GM12865 (cell line): ENCODE results near the gene KAT2A.
A peak's percentile ranks its signal among the peaks of the same experiment; 100 is the strongest.

Experiments used
- DNase-seq: peaks from one replicate; pipeline ENCODE4 v3.0.0; 2010; ENCODE audit warnings: low read depth
- H3K4me3 ChIP-seq: 2 replicates; pipeline ENCODE4 v1.5.1; 2011; ENCODE audit warnings: mild to moderate bottlenecking, low read depth, low read length, control low read depth
- TF ChIP-seq, protein P1 (sequence below): IDR thresholded peaks from 2 replicates; pipeline ENCODE4 v1.5.1; 2011; ENCODE audit warnings: low read length, control low read depth, low read depth, inconsistent platforms; ENCODE audit not compliant: insufficient read depth; ENCODE audit errors: missing control alignments

Gene KAT2A

DNA sequence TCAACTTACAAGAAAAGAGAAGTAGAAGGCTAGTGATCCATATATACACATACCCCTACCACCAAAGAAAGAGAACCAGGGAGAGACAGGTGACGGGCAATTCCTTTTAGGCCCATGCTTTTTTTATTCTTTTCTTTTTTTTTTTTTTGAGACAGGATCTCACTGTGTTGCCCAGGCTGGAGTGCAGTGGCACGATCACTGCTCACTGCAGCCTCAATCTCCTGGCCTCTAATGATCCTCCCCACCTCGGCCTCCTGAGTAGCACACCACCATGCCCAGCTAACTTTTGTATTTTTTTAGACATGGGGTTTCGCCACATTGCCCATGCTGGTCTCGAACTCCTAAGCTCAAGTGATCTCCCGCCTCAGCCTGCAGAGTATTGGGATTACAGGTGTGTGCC lies 6.2 kb upstream of the KAT2A start:
- no peak overlapping the region for H3K4me3 ChIP-seq
- TF ChIP-seq, protein P1, sequence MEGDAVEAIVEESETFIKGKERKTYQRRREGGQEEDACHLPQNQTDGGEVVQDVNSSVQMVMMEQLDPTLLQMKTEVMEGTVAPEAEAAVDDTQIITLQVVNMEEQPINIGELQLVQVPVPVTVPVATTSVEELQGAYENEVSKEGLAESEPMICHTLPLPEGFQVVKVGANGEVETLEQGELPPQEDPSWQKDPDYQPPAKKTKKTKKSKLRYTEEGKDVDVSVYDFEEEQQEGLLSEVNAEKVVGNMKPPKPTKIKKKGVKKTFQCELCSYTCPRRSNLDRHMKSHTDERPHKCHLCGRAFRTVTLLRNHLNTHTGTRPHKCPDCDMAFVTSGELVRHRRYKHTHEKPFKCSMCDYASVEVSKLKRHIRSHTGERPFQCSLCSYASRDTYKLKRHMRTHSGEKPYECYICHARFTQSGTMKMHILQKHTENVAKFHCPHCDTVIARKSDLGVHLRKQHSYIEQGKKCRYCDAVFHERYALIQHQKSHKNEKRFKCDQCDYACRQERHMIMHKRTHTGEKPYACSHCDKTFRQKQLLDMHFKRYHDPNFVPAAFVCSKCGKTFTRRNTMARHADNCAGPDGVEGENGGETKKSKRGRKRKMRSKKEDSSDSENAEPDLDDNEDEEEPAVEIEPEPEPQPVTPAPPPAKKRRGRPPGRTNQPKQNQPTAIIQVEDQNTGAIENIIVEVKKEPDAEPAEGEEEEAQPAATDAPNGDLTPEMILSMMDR, result no peak
- DNase-seq, result no peak

DNA sequence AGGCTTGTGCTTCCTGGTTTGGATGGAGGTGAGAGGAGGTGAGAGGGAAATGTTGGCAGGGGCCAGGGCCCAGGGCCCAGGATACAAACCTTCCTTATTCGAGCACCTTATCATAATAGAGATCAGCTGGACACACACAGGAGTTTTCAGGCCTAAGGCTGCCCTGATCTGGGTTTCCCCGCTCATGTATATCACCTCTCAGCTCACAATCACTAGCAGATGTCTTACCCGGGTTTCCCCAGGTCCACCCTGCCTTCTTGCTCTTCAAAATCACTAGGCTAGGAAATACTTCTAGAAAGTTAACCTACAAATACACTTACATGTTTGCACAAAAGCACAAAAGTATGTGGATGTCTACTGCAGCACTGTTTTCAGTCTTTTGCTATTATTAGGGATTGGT lies 5.7 kb upstream of the KAT2A start:
- H3K4me3 ChIP-seq, result no peak overlapping the region
- TF ChIP-seq, protein P1, result no peak
- no peak for DNase-seq

DNA sequence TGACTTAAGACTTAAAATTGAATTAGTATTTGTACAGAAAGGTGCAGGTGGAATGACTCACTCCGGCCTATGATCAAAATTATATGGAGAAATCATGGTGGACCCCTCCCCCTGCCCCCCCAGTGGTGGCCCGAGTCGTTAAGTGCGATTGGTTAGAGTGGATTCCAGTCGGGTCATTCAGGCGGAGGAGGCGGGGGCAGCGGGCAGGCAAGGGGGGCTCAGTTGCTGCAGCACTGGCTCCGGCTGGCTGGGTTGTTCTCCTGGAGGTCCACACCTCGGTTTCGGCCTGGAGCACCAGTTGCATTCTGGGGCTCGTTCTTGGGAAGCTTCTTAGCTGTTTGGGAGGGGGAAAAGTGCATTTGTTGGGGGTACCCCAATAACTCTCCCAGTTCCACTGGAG lies 4.4 kb upstream of the KAT2A start:
- no peak for DNase-seq
- TF ChIP-seq, protein P1, result no peak
- no peak overlapping the region for H3K4me3 ChIP-seq

DNA sequence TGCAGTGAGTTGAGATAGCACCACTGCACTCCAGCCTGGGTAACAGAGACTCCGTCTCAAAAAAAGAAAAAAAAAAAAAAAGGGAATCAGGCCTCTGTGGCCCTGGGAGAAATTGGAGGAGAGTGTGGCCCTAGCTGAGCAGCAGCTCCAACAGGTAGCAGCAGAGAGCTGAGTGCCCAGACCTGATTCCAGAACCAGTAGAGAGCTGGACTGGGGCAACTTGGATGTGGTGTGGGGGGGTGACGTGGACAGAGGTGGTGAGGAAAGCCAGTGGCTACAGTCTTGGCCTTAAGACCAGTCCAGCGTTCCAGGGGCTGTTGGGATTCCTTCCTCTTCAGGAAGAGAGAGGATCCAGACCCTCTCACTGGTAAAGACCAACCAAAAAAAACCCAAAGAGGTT lies 3.1 kb upstream of the KAT2A start:
- TF ChIP-seq, protein P1, result no peak
- no peak for DNase-seq

DNA sequence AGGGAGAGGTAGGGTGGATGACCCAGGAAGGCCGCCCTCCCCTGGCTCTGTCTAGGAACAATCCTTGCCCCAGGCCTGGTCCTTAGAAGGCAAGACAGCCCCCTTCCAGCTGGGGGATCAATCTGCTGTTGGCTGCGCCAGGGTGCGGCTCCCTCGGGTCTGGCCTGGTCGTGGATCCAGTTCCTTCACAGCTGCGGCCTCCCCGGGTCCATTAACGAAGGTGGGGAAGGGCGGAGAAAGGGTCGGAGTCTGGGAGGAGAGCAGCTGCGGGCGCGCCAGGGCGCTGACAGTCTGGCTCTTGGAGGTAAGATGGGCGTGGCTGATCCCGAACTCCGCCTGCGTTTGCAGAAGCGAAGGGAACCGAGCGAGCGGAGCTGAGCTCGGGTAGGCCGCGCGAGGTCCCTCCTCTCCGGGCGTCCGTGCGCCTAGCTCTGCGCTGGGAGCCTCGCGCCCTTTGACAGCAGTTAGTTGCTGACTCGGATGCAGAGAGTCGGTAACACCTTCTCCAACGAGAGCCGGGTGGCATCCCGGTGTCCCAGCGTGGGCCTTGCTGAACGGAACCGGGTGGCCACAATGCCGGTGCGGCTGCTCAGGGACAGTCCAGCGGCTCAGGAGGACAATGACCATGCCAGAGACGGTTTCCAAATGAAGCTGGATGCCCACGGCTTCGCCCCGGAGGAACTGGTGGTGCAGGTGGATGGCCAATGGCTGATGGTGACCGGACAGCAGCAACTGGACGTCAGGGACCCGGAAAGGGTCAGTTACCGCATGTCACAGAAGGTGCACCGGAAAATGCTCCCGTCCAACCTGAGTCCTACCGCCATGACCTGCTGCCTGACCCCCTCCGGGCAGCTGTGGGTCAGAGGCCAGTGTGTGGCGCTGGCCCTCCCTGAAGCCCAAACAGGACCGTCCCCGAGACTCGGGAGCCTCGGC lies 1.5 kb upstream of the KAT2A start, which contains the start of gene HSPB9:
TSS of gene HSPB9 (plus strand) at position 434 of the 933 bp plus-strand sequence. CDS start at position 481, 47 bp downstream.
- no peak for DNase-seq
- TF ChIP-seq, protein P1, result no peak
- no peak within 1 kb of the TSS for H3K4me3 ChIP-seq

More for the DNA sequence above, 3.1 kb upstream of the KAT2A start:
- H3K4me3 ChIP-seq, result no peak overlapping the region

DNA sequence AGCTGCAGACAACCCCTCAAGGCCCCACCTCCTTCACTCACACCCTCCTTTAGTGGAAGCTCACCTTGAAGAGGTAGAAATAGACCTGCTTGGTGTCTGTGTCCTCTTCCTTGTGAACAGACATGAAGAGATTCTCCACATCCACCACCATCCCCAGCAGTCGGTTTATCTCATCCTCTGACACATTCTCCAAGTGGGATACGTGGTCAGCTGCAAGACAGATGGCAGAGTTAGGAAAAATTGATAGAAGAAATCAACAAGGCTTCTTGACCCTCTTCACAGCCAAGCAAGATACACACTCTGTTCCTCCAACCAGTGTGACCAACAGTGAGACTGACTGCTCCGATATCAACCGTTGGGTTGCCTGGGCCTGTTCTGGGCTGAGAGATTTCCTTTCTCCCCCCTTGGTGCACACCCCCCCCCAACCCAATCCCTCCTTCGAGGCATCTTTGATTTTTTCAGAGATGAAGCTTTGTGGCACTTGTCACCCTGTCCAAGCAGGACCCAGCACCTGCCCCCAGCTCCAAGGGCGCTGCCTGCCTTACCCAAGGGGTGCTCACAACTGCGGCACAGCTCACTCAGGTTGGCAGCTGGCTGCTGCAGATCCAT lies 902 bp downstream of the KAT2A start:
- DNase-seq, result no peak
- peak overlapping the region; percentile 63 for H3K4me3 ChIP-seq
- TF ChIP-seq, protein P1, result no peak
